NCI-H1436 treated with DMSO at 0.1 percent for 48 hours (cell line): ENCODE results near the gene PUS1.

ENCODE experiments used
- DNase-seq: peaks from one replicate; lab custom pipeline; 2025; lab: John Stamatoyannopoulos, UW

PUS1 gene

GRCh38 chr12:131916306-131917138 lies 12.6 kb upstream of the PUS1 start:
- DNase-seq, result no peak

GRCh38 chr12:131917139-131917710 lies 11.9 kb upstream of the PUS1 start:
- no peak for DNase-seq

- no peak for DNase-seq
These were observed 11.3 kb upstream of the PUS1 start for GRCh38 chr12:131917711-131918306.

- DNase-seq, result no peak
These were observed 10.6 kb upstream of the PUS1 start for GRCh38 chr12:131918311-131919050.

GRCh38 chr12:131919051-131919347 lies 10.1 kb upstream of the PUS1 start:
- DNase-seq, result no peak

- no peak for DNase-seq
These were observed 9.5 kb upstream of the PUS1 start for GRCh38 chr12:131919366-131920156.

GRCh38 chr12:131920157-131920508 lies 8.9 kb upstream of the PUS1 start:
- DNase-seq, result no peak

GRCh38 chr12:131920902-131921840 lies 7.9 kb upstream of the PUS1 start:
- DNase-seq, result no peak

- no peak for DNase-seq
These were observed 7.0 kb upstream of the PUS1 start for GRCh38 chr12:131921866-131922769.

GRCh38 chr12:131922772-131923171 lies 6.3 kb upstream of the PUS1 start:
- DNase-seq, result no peak

GRCh38 chr12:131923260-131923659 lies 5.8 kb upstream of the PUS1 start:
- DNase-seq, result no peak

- DNase-seq, result no peak
These were observed 1.7 kb upstream of the PUS1 start for GRCh38 chr12:131927110-131928079.

GRCh38 chr12:131928080-131928710 lies 881 bp upstream of the PUS1 start:
- no peak for DNase-seq

GRCh38 chr12:131929581-131930456 lies 743 bp downstream of the PUS1 start:
- DNase-seq, result no peak

GRCh38 chr12:131930510-131930909 lies 1.4 kb downstream of the PUS1 start:
- no peak for DNase-seq

- DNase-seq, result no peak
These were observed 4.3 kb downstream of the PUS1 start for GRCh38 chr12:131933387-131933786.

- DNase-seq, result no peak
These were observed 5.5 kb downstream of the PUS1 start for GRCh38 chr12:131934535-131934934.
